HCT116 (cell line): ENCODE measurements around the gene ARHGAP5. TPM values are rescaled to one million over a fixed set of nuclear protein-coding genes. Genes with fewer than 3 reads are reported as not detected.

ENCODE experiments used
- ATAC-seq: fragments of 200-7000 bp; cut with Tn5 transposase; 2 replicates; pipeline ENCODE4 v1.9.1; 2020; ENCODE audit warnings: mild to moderate bottlenecking, moderate library complexity
- BruUV-seq: library from RNA; stranded (reverse); fragments of 400-500 nt; replicated peaks from 2 replicates; lab custom pipeline; 2021; lab: Mats Ljungman, UMichigan
- CTCF ChIA-PET: fragments of 300-600 bp; sonication (Branson Sonifier 250); formaldehyde crosslinking; loops from one replicate; lab custom pipeline; 2021; ENCODE audit warnings: antibody characterized with exemption; lab: Charles Lee
- POLR2A ChIA-PET: fragments of 300-600, 350-600 bp; sonication (Branson Sonifier 250); formaldehyde crosslinking; loops from one replicate; lab custom pipeline; 2021; ENCODE audit warnings: antibody characterized with exemption; lab: Charles Lee
- RAD21 ChIA-PET, 2 experiments: fragments of 300-600 bp; sonication (Branson Sonifier 250); formaldehyde crosslinking; loops; one replicate each; lab custom pipeline; 2023; ENCODE audit warnings: low total read pairs in 2 of 2; ENCODE audit not compliant: uncharacterized antibody in 2 of 2, unreplicated experiment in 2 of 2, low non-redundant PET in 1 of 2; lab: Charles Lee
- DNase-seq: peaks from one replicate; pipeline ENCODE4 v3.0.0-alpha.2; 2010; ENCODE audit warnings: low read depth, low spot score
- H2AFZ ChIP-seq: fragments of 200-600 bp; shearing (Covaris generic), sonication (generic); 2 replicates; pipeline ENCODE4 v1.6.1; 2017; ENCODE audit warnings: low read depth, mixed run types, mixed read lengths, antibody characterized with exemption, low read length; ENCODE audit not compliant: poor library complexity, severe bottlenecking
- H3K27ac ChIP-seq: 2 replicates; pipeline ENCODE4 v1.5.1; 2012; ENCODE audit warnings: low read depth, low read length
- H3K27me3 ChIP-seq: fragments of 200-600 bp; sonication (generic); 2 replicates; pipeline ENCODE4 v1.6.1; 2016; ENCODE audit warnings: mixed run types, low read length, mixed read lengths; ENCODE audit not compliant: insufficient read depth
- H3K36me3 ChIP-seq, 2 experiments: fragments of 200-500 bp in 1 of 2; fragments of 200-600 bp in 1 of 2; sonication (Bioruptor generic) in 1 of 2; sonication (generic) in 1 of 2; 2 replicates each; pipeline versions ENCODE4 v1.5.1 to v1.6.1; 2014 to 2016; ENCODE audit warnings: low read length in 2 of 2, inconsistent platforms in 1 of 2, mixed read lengths in 1 of 2, mixed run types in 1 of 2; ENCODE audit not compliant: insufficient read depth in 2 of 2, control insufficient read depth in 1 of 2
- H3K4me1 ChIP-seq, 2 experiments: fragments of 200-600 bp in 1 of 2; sonication (generic) in 1 of 2; 2 replicates each; pipeline versions ENCODE4 v1.5.1 to v1.6.1; 2012 to 2017; ENCODE audit warnings: low read length in 2 of 2, inconsistent platforms in 1 of 2, mild to moderate bottlenecking in 1 of 2, mixed read lengths in 1 of 2, mixed run types in 1 of 2, moderate library complexity in 1 of 2; ENCODE audit not compliant: insufficient read depth in 2 of 2, control insufficient read depth in 1 of 2
- H3K4me2 ChIP-seq: fragments of 200-600 bp; sonication (generic); 2 replicates; pipeline ENCODE4 v1.6.1; 2017; ENCODE audit warnings: mixed run types, low read length, mixed read lengths
- H3K4me3 ChIP-seq, 2 experiments: fragments of 200-600 bp in 1 of 2; sonication (generic) in 1 of 2; replicated peaks in 1 of 2; 2 replicates each; pipeline ENCODE4 v1.5.1; 2011 to 2016; ENCODE audit warnings: low read length in 2 of 2, control low read depth in 1 of 2, low read depth in 1 of 2, mild to moderate bottlenecking in 1 of 2, mixed read lengths in 1 of 2, mixed run types in 1 of 2
- H3K79me2 ChIP-seq: fragments of 200-600 bp; sonication (generic); 2 replicates; pipeline ENCODE4 v1.6.1; 2017; ENCODE audit warnings: mild to moderate bottlenecking, mixed run types, low read length, moderate library complexity, mixed read lengths; ENCODE audit not compliant: insufficient read depth
- H3K9ac ChIP-seq: fragments of 200-600 bp; sonication (generic); 2 replicates; pipeline ENCODE4 v1.6.1; 2016; ENCODE audit warnings: low read length, mixed read lengths
- H3K9me2 ChIP-seq: fragments of 200-600 bp; sonication (generic), shearing (Covaris generic); 2 replicates; pipeline ENCODE4 v1.6.1; 2017; ENCODE audit warnings: mixed run types, mild to moderate bottlenecking, moderate library complexity; ENCODE audit not compliant: insufficient read depth
- H3K9me3 ChIP-seq, 2 experiments: fragments of 200-500 bp in 1 of 2; fragments of 200-600 bp in 1 of 2; sonication (Bioruptor generic) in 1 of 2; sonication (generic) in 1 of 2; 2 replicates each; pipeline ENCODE4 v1.6.1; 2014 to 2017; ENCODE audit warnings: low read length in 2 of 2, mixed read lengths in 2 of 2, inconsistent platforms in 1 of 2, low read depth in 1 of 2, mild to moderate bottlenecking in 1 of 2, mixed run types in 1 of 2, moderate library complexity in 1 of 2; ENCODE audit not compliant: control insufficient read depth in 1 of 2, insufficient read depth in 1 of 2
- H4K20me1 ChIP-seq: fragments of 200-600 bp; sonication (generic), shearing (Covaris generic); 2 replicates; pipeline ENCODE4 v1.6.1; 2017; ENCODE audit warnings: mixed run types, mild to moderate bottlenecking, moderate library complexity; ENCODE audit not compliant: insufficient read depth
- EGR1 ChIP-seq: IDR thresholded peaks from 2 replicates; pipeline ENCODE4 v1.6.1; 2012; ENCODE audit warnings: low read depth
- MAX ChIP-seq: IDR thresholded peaks from 2 replicates; pipeline ENCODE4 v1.6.1; 2012
- REST ChIP-seq: IDR thresholded peaks from 2 replicates; pipeline ENCODE4 v1.6.1; 2012; ENCODE audit warnings: low read depth
- SIN3A ChIP-seq: IDR thresholded peaks from 2 replicates; pipeline ENCODE4 v1.6.1; 2012; ENCODE audit warnings: low read depth
- SP1 ChIP-seq: IDR thresholded peaks from 2 replicates; pipeline ENCODE4 v1.6.1; 2012; ENCODE audit warnings: low read depth
- YY1 ChIP-seq: IDR thresholded peaks from 2 replicates; pipeline ENCODE4 v1.6.1; 2011; ENCODE audit warnings: low read length, low read depth, moderate library complexity, mild to moderate bottlenecking; ENCODE audit not compliant: insufficient replicate concordance; ENCODE audit errors: extremely low read depth
- ZBTB33 ChIP-seq: IDR thresholded peaks from 2 replicates; pipeline ENCODE4 v1.6.1; 2011; ENCODE audit warnings: mild to moderate bottlenecking, low read length, moderate library complexity; ENCODE audit not compliant: insufficient replicate concordance; ENCODE audit errors: extremely low read depth
- ZFX ChIP-seq: fragments of 450-650 bp; IDR thresholded peaks from 2 replicates; pipeline ENCODE4 v1.6.1; 2017
- intact Hi-C: fragments of 100-400 bp; cut with micrococcal nuclease; formaldehyde crosslinking; loops from 2 replicates; pipeline ENCODE4 v1.10.0; 2022
- total RNA-seq: library from RNA; stranded (reverse); gene quantifications from one replicate; pipeline ENCODE4 v1.2.1, GENCODE V29; 2021; ENCODE audit not compliant: unreplicated experiment

ARHGAP5 gene
- total RNA-seq, 1 experiment from 2014 or later = 66.7 TPM

- Histone ChIP-seq H3K4me3 (no peak overlapping the region), H2AFZ (no peak overlapping the region), H3K4me1 (no peaks in the 10 kb centered on the region), H3K79me2 (no peaks in the 10 kb centered on the region), H3K27me3 (no peaks in the 10 kb centered on the region), H3K9me3 (no peaks in the 10 kb centered on the region), H3K36me3 (no peaks in the 10 kb centered on the region), H4K20me1 (no peaks in the 10 kb centered on the region), H3K27ac (no peak overlapping the region), H3K4me2 (no peak overlapping the region), H3K9me2 (no peaks in the 10 kb centered on the region), H3K9ac (no peak overlapping the region)
- RAD21 ChIA-PET = no interaction called here
- intact Hi-C loops = no loop called here
- TF ChIP-seq SIN3A = no peak
- TF ChIP-seq ZBTB33 = no peak
- no peak for TF ChIP-seq SP1
- TF ChIP-seq REST = no peak
- no peak for TF ChIP-seq YY1
- no peak for TF ChIP-seq MAX
- TF ChIP-seq EGR1 = no peak
- TF ChIP-seq ZFX = no peak
- BruUV-seq = no TSS peak
- ATAC-seq (no peak), DNase-seq (no peak)
- CTCF ChIA-PET = no interaction called here
- POLR2A ChIA-PET = no interaction called here
These were observed 92.1 kb downstream of the ARHGAP5 start for GRCh38 chr14:32169191-32169590.
